Effector memory CD4-positive, alpha-beta T cell (primary cell): ENCODE data around the gene MAGEA8.
"Not testable (repeated sequence)": the region's sequence is repeated elsewhere in the genome, so short reads cannot be mapped to it uniquely, and the experiment has no call there.

ENCODE experiments used
- DNase-seq, 3 donors: peaks; one replicate each; pipeline ENCODE4 v3.0.0-alpha.2; 2020
- H3K27ac ChIP-seq: 2 replicates; pipeline ENCODE4 v1.7.0; 2013; ENCODE audit warnings: mild to moderate bottlenecking, low read length, moderate library complexity; ENCODE audit not compliant: insufficient read depth, poor library complexity, severe bottlenecking
- H3K27me3 ChIP-seq: replicated peaks from 2 replicates; pipeline ENCODE4 v1.7.0; 2013; ENCODE audit warnings: mild to moderate bottlenecking, low read length; ENCODE audit not compliant: insufficient read depth, control insufficient read depth, poor library complexity, severe bottlenecking
- H3K36me3 ChIP-seq: 2 replicates; pipeline ENCODE4 v1.7.0; 2013; ENCODE audit warnings: mild to moderate bottlenecking, low read length, moderate library complexity; ENCODE audit not compliant: control insufficient read depth, insufficient read depth
- H3K4me1 ChIP-seq: 2 replicates; pipeline ENCODE4 v1.7.0; 2013; ENCODE audit warnings: low read length, mild to moderate bottlenecking; ENCODE audit not compliant: control insufficient read depth, insufficient read depth, poor library complexity, severe bottlenecking
- H3K4me3 ChIP-seq: 2 replicates; pipeline ENCODE4 v1.7.0; 2013; ENCODE audit warnings: low read length, low read depth, mild to moderate bottlenecking; ENCODE audit not compliant: insufficient read depth, poor library complexity, severe bottlenecking
- H3K9me3 ChIP-seq: 2 replicates; pipeline ENCODE4 v1.7.0; 2013; ENCODE audit warnings: mild to moderate bottlenecking, low read length, moderate library complexity; ENCODE audit not compliant: control insufficient read depth

The MAGEA8 gene

GRCh38 chrX:149890828-149891227 lies 9.8 kb downstream of the MAGEA8 start:
- H3K27me3 ChIP-seq, DNase-seq, H3K4me3 ChIP-seq, H3K9me3 ChIP-seq, H3K36me3 ChIP-seq, H3K27ac ChIP-seq, H3K4me1 ChIP-seq: not testable (repeated sequence)

DNA sequence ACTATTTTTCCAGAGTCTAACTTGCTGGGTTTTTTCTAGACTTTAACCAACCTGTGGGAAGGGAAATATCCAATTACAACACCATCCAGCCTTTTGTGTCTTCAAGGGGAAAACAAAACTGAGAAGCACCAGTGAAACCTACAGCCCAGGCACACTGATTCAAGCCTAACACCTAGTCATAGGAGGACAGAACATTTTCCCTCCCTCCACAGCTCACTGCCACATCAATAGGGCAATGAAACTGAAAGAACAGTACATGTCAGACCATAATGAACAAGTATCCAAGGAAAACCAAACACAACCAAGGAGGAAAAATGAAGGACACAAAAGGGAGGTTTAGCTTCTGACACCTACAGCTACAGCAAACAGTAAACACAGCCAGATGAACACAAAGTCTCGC lies 17.6 kb downstream of the MAGEA8 start:
- H3K9me3 ChIP-seq = no peaks in the 10 kb centered on the region
- H3K27ac ChIP-seq = no peak overlapping the region
- DNase-seq = no peak
- no peaks in the 10 kb centered on the region for H3K4me1 ChIP-seq
- H3K36me3 ChIP-seq = no peaks in the 10 kb centered on the region
- no peaks in the 10 kb centered on the region for H3K27me3 ChIP-seq
- H3K4me3 ChIP-seq = no peak overlapping the region

DNA sequence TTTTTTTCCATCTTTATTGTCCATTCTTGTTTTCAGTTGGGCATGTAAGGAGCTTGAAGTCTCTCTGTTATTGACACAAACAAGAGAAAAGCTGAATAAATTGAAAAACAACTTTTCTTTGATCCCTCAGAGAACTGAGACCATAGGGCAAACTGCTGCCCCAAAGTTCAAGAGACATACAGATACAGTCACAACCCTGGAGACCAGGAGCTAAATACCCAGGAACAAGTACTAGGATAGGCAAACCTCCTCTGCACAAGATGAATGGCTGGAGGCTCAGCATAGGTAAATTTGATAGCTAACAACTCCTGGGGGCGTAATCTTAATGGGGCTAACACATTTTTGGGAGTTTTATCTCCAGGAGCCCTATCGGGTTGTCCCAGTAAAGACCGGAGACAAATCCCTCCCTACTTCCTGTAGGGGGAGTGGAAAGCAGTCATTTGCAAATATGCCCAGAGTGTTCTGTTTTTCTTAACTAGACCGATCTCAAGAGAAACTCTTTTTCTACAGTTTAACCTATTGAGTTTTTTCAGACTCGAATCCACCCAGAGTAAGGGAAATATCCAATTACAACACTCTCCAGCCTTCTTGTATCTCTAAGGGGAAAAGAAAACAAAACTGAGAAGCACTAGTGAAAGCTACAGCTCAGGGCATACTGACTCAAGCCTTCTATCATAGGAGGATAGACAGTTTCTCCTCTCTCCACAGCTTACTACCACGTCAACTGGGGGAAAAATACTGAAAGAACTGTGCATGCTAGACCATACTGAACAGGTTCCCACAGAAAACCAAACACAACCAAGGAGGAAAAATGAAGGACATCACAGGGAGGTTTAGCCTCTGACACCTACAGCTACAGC lies 23.1 kb downstream of the MAGEA8 start:
- Histone ChIP-seq H3K27me3 (no peaks in the 10 kb centered on the region), H3K4me1 (no peaks in the 10 kb centered on the region), H3K27ac (no peak overlapping the region), H3K36me3 (no peaks in the 10 kb centered on the region), H3K4me3 (no peak overlapping the region), H3K9me3 (no peaks in the 10 kb centered on the region)
- DNase-seq = no peak

DNA sequence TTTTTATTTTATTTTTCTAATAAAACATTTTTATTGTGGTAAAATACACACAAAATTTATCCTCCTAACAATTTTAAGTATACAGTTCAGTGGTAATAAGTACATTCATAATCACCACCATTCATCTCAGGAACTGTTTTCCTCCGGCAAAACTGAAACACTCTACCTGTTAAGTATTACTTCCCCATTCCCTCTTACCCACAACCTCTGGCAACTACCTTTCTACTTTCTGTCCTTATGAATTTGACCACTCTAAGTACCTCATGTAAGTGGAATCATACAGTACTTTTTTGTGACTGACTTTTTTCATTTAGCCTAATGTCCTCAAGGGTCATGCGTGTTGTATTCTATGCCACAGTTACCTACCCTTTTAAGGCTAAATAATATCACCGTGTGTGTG lies 27.3 kb downstream of the MAGEA8 start:
- Histone ChIP-seq H3K36me3 (no peaks in the 10 kb centered on the region), H3K27ac (no peak overlapping the region), H3K27me3 (no peaks in the 10 kb centered on the region), H3K4me3 (no peak overlapping the region), H3K9me3 (no peaks in the 10 kb centered on the region), H3K4me1 (no peaks in the 10 kb centered on the region)
- no peak for DNase-seq

DNA sequence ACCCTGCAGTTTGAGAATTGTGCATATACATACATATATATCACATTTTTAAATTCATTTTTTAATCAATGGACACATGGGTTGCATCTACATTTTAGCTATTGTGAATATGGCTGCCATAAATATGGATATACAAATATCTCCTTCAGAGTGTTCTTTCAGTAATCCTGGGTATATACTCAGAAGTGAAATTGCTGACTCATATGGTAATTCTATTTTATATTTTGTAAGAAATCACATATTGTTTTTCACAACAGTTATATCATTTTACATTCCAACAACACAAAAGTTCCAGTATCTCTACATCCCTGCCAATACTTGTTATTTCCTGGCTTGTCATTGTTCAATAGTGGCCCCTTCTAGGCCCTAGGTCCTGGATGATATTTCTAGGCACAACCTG lies 27.7 kb downstream of the MAGEA8 start:
- Histone ChIP-seq H3K4me3 (no peak overlapping the region), H3K27me3 (no peaks in the 10 kb centered on the region), H3K36me3 (no peaks in the 10 kb centered on the region), H3K9me3 (no peaks in the 10 kb centered on the region), H3K4me1 (no peaks in the 10 kb centered on the region), H3K27ac (no peak overlapping the region)
- no peak for DNase-seq

DNA sequence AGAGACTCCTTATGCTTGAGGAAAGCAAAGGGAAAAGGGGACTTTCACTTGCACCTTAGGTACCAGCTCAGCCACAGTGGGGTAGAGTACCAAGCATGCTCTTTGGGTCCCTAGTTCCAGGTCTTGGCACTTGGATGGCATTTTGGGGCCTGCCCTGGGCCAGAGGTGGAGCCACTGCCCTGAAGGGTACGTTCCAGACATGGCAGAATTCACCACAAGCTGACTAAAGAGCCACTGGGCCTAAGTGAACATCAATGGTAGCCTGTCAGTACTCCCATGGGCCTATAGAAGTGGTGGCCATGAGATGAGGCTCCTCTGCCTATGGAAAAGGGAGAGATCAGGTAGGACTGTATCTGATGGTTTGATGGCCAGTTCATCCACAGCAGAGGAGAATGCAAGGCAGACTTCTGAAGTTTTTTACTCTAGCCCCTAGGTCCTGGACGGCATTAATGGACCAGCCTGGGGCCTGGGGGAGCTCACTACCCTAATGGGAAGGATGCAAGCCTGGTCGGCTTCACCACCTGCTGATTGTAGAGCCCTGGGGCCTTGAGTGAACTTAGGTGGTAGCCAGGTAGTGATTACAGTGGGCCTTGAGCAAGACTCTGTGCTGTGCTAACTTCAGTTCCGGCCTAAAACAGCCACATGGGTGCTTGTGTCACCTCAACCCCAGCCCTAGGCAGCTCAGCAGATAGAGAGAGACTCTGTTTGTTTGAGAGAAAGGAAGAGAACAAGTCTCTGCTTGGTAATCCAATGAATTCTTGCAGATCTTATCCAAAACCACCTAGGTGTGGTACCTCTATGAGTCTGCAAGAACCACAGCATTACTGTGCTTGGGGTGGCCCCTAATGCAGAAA lies 28.6 kb downstream of the MAGEA8 start:
- H3K27ac ChIP-seq = no peak overlapping the region
- no peaks in the 10 kb centered on the region for H3K36me3 ChIP-seq
- no peaks in the 10 kb centered on the region for H3K4me1 ChIP-seq
- H3K9me3 ChIP-seq = no peaks in the 10 kb centered on the region
- DNase-seq = no peak
- no peaks in the 10 kb centered on the region for H3K27me3 ChIP-seq
- no peak overlapping the region for H3K4me3 ChIP-seq

DNA sequence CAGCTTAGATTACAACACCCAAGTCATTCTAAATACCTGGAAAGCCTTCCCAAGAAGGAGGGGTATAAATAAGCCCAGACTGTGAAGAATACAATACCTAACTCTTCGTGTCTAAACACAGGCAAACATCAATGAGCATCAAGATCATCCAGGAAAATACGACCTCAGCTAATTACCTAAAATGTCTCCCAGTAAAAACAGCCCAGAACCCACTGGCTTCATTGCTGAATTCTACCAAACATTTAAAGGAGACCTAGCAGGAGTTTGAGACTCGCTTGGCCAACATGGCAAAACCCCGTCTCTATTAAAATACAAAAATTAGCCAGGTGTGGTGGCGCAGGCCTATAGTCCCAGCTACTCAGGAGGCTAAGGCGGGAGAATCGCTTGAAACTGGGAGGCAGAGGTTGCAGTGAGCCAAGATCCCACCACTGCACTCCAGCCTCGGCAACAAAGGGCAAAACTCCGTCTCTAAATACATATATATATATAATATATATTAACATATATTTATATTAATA lies 29.3 kb downstream of the MAGEA8 start:
- H3K27me3 ChIP-seq = no peaks in the 10 kb centered on the region
- no peaks in the 10 kb centered on the region for H3K4me1 ChIP-seq
- no peak for DNase-seq
- no peaks in the 10 kb centered on the region for H3K9me3 ChIP-seq
- no peak overlapping the region for H3K27ac ChIP-seq
- H3K36me3 ChIP-seq = no peaks in the 10 kb centered on the region
- H3K4me3 ChIP-seq = no peak overlapping the region

GRCh38 chrX:149916745-149917392 lies 35.9 kb downstream of the MAGEA8 start:
- H3K27ac ChIP-seq = no peak overlapping the region
- H3K4me3 ChIP-seq = no peak overlapping the region
- no peaks in the 10 kb centered on the region for H3K36me3 ChIP-seq
- no peaks in the 10 kb centered on the region for H3K27me3 ChIP-seq
- DNase-seq = no peak
- H3K4me1 ChIP-seq = no peaks in the 10 kb centered on the region
- no peaks in the 10 kb centered on the region for H3K9me3 ChIP-seq

GRCh38 chrX:149923836-149924235 lies 42.9 kb downstream of the MAGEA8 start:
- not testable (repeated sequence) for H3K36me3 ChIP-seq, H3K27me3 ChIP-seq, H3K27ac ChIP-seq, H3K9me3 ChIP-seq, H3K4me3 ChIP-seq, H3K4me1 ChIP-seq, DNase-seq
